ENCODE measurements around the gene CACNA1I.

DNA sequence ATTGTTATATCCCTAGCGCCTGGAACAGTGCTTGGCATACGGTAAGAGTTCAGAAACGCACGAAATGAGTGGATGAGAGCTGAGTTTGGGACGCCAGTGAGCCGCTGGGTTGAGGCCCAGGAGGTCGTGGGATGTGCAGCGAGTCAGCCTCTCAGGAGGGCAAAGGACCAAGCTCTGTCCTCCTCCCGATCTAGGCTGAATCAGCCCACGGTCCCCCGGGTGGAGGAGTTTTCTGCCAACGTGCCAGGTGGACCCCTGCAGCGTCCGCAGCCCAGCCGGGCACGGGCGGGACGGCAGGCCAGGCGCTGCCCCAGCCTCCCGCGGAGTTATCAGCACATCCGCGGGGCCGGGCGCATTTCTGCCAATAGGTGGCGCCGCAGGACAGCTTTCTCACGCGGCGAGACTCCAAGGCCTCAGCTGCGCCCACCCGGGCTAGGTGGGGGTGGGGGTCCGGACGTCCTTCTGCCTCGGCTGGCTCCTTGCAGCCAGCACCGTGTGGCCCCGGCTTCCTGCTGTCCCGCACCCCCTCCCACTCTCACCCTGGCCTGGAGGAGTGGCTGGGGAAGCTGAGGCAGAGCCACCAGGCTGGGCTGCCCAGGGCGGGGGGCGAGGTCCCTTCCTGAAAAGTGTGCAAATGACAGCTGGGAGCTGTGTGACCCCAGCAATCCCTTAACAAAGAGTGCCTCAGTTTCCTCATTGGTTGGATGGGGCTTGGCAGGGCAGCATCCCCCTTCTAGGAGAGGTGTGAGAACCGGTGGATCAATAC lies 35.8 kb upstream of the CACNA1I start:
- TF ChIP-seq POLR2AphosphoS5 (IDR thresholded peaks at IDR 0.05; ENCODE audit: low read depth, low read length) (no peak), TAF1 (IDR thresholded peaks at IDR 0.05; ENCODE audit: borderline replicate concordance, low read depth, low read length) (no peak), POLR2A (IDR thresholded peaks at IDR 0.05; ENCODE audit: low read depth, low read length) (no peak)
